SH-SY5Y (cell line): ENCODE measurements around the gene SCARB1.

Experiments
- GATA2 ChIP-seq: IDR thresholded peaks from 2 replicates; pipeline ENCODE4 v1.6.1; 2011; ENCODE audit warnings: mild to moderate bottlenecking, low read depth, low read length
- GATA3 ChIP-seq: IDR thresholded peaks from 2 replicates; pipeline ENCODE4 v1.6.1; 2011; ENCODE audit warnings: low read depth, mild to moderate bottlenecking, low read length, moderate library complexity

GRCh38 chr12:124856132-124856841 lies 7.4 kb downstream of the SCARB1 start:
- no peak for TF ChIP-seq GATA3
- TF ChIP-seq GATA2: no peak
